Stomach (tissue), 9 donors: ENCODE measurements around the gene CEACAM5. TPM values are rescaled to one million over a fixed set of nuclear protein-coding genes. Genes with fewer than 3 reads are reported as not detected.

Experiments used
- DNase-seq, 2 donors: peaks; one replicate each; pipeline versions ENCODE4 v3.0.0 to v3.0.0-alpha.2; 2013 to 2019
- H3K27ac ChIP-seq, 5 donors: fragments of 200-600 bp in 4 of 5; sonication (generic) in 4 of 5; one replicate each; pipeline ENCODE4 v1.5.1; 2013 to 2019; ENCODE audit warnings: mild to moderate bottlenecking in 1 of 5, moderate library complexity in 1 of 5
- H3K27me3 ChIP-seq, 3 donors: fragments of 200-600 bp; sonication (generic); one replicate each; pipeline ENCODE4 v1.5.1; 2017 to 2019; ENCODE audit warnings: mixed run types in 1 of 3
- H3K36me3 ChIP-seq, 4 donors: fragments of 200-600 bp; sonication (generic); 1 replicate in 3 of 4; 2 replicates in 1 of 4; pipeline ENCODE4 v1.5.1; 2016 to 2019
- H3K4me1 ChIP-seq, 4 donors: fragments of 200-600 bp; sonication (generic); one replicate each; pipeline ENCODE4 v1.5.1; 2016 to 2019
- H3K4me3 ChIP-seq, 4 donors: fragments of 200-600 bp; sonication (generic) in 3 of 4; one replicate each; pipeline ENCODE4 v1.5.1; 2016 to 2019; ENCODE audit warnings: mild to moderate bottlenecking in 1 of 4
- H3K9me3 ChIP-seq, 4 donors: fragments of 200-600 bp; sonication (generic); one replicate each; pipeline ENCODE4 v1.5.1; 2016 to 2019
- CTCF ChIP-seq, 7 experiments: fragments of 450-650 bp in 4 of 7; fragments of 200-600 bp in 3 of 7; sonication (generic) in 3 of 7; IDR thresholded peaks; one replicate each; pipeline ENCODE4 v1.5.1; 2016 to 2019; ENCODE audit warnings: antibody characterized with exemption in 7 of 7, control low read depth in 2 of 7, mild to moderate bottlenecking in 1 of 7
- EP300 ChIP-seq: sonication (generic); formaldehyde crosslinking; IDR thresholded peaks from one replicate; pipeline ENCODE4 v1.6.1; 2017; ENCODE audit warnings: antibody characterized with exemption
- POLR2A ChIP-seq, 4 donors: fragments of 450-650 bp; IDR thresholded peaks; one replicate each; pipeline ENCODE4 v1.6.1; 2016; ENCODE audit warnings: antibody characterized with exemption in 4 of 4, control low read depth in 2 of 4, mild to moderate bottlenecking in 1 of 4, moderate library complexity in 1 of 4
- POLR2AphosphoS5 ChIP-seq, 3 donors: sonication (generic); formaldehyde crosslinking; IDR thresholded peaks; one replicate each; pipeline ENCODE4 v1.6.1; 2016; ENCODE audit warnings: antibody characterized with exemption in 3 of 3
- WGBS, 5 donors: extraction: QIAGEN DNeasy Blood & Tissue Kit in 3 of 5; methylation state at CpG; one replicate each; pipeline versions ENCODE4 v1.1.5 to v1.1.7; 2013 to 2018; 5-methylcytosine and 5-hydroxymethylcytosine counted together
- intact Hi-C: fragments of 100-400 bp; cut with DNase I; formaldehyde crosslinking; loops from one replicate; pipeline ENCODE4 v1.15.1; 2023; ENCODE audit warnings: low total_unique reads
- polyA plus RNA-seq, 3 donors: library from polyadenylated mRNA; stranded (reverse); fragments of 200-250 nt; gene quantifications; one replicate each; pipeline ENCODE4 v1.2.3, GENCODE V29; 2013
- total RNA-seq, 5 donors: library from RNA; depleted of rRNA; stranded (reverse); fragments of >200 nt; gene quantifications; one replicate each; pipeline versions ENCODE4 v1.1.0 to v1.2.3, GENCODE V29; 2014 to 2016
- donor health status: healthy with polysubstance abuse.
- donor health status: Bipolar disorder and iron deficiency.
- donor health status: healthy.

Gene CEACAM5
- total and polyA plus RNA-seq, 8 donors, result 0.72 to 118 (median 20.6) TPM

GRCh38 chr19:41776700-41777099 is 68.3 kb downstream of the CEACAM5 start:
- H3K4me3 ChIP-seq, result no peak overlapping the region
- no peak for TF ChIP-seq POLR2AphosphoS5 (IDR thresholded peaks at IDR 0.05)
- TF ChIP-seq CTCF (IDR thresholded peaks at IDR 0.05), result no peak
- TF ChIP-seq POLR2A (IDR thresholded peaks at IDR 0.05), result no peak
- no peak for TF ChIP-seq EP300
- WGBS, 5 donors, result 51 to 79% (median 70%) methylated on average over 2 of the region's 2 CpGs
- peaks cover 0 to 20% (median 0%) of the 10 kb centered on the region in 3 donors for H3K27me3 ChIP-seq
- intact Hi-C loops, result no loop called here
- H3K36me3 ChIP-seq, result no peaks in the 10 kb centered on the region
- no peaks in the 10 kb centered on the region for H3K9me3 ChIP-seq
- peak in 1 of 2 donors; percentile 26 for DNase-seq
- H3K27ac ChIP-seq, result no peak overlapping the region
- H3K4me1 ChIP-seq, result peaks cover 0 to 10% (median 5%) of the 10 kb centered on the region in 4 donors

Other genes with a start within 250 kb of the CEACAM5 start
- gene CEACAM21, start 132.5 kb upstream of the CEACAM5 start, total RNA-seq, result 1 to 10 TPM in 1 of 5 donors, not detected in 4; 2.0 TPM
- gene CEACAM21, start 132.5 kb upstream of the CEACAM5 start, polyA plus RNA-seq, result 1 to 10 TPM in 1 of 3 donors, under 1 TPM in 1, not detected in 1; 0.63 to 6.1 TPM
- 1 to 10 TPM in 2 of 5 donors, not detected in 3; 1.8 to 8.3 TPM for gene CEACAM4, start 81.6 kb upstream of the CEACAM5 start, total RNA-seq
- gene CEACAM4, start 81.6 kb upstream of the CEACAM5 start, polyA plus RNA-seq, result under 1 TPM in 2 of 3 donors, not detected in 1; 0.63 to 0.92 TPM
- 1 to 10 TPM in 1 of 5 donors, not detected in 4; 1.3 TPM for gene CEACAM7, start 20.4 kb upstream of the CEACAM5 start, total RNA-seq
- gene CEACAM7, start 20.4 kb upstream of the CEACAM5 start, polyA plus RNA-seq, result 1 to 10 TPM in 1 of 3 donors, not detected in 2; 6.2 TPM
- 10 to 100 TPM in 2 of 5 donors, 1 to 10 TPM in 1, not detected in 2; 5.5 to 16.2 (median 14.7) TPM for gene CEACAM6, start 46.9 kb downstream of the CEACAM5 start, total RNA-seq
- 10 to 100 TPM in 1 of 3 donors, 1 to 10 TPM in 2; 1.7 to 29.6 (median 7.8) TPM for gene CEACAM6, start 46.9 kb downstream of the CEACAM5 start, polyA plus RNA-seq
- gene CEACAM3, start 88.0 kb downstream of the CEACAM5 start, total RNA-seq, result not detected
- under 1 TPM in 2 of 3 donors, not detected in 1; 0.13 to 0.31 TPM for gene CEACAM3, start 88.0 kb downstream of the CEACAM5 start, polyA plus RNA-seq
- not detected for gene LYPD4, start 136.1 kb downstream of the CEACAM5 start, total RNA-seq
- not detected for gene LYPD4, start 136.1 kb downstream of the CEACAM5 start, polyA plus RNA-seq
- gene DMRTC2, start 136.4 kb downstream of the CEACAM5 start, total RNA-seq, result not detected
- gene DMRTC2, start 136.4 kb downstream of the CEACAM5 start, polyA plus RNA-seq, result not detected
- 1,000 to 10,000 TPM in 3 of 5 donors, 100 to 1,000 TPM in 2; 394 to 1,489 (median 1,008) TPM for gene RPS19, start 151.6 kb downstream of the CEACAM5 start, total RNA-seq
- gene RPS19, start 151.6 kb downstream of the CEACAM5 start, polyA plus RNA-seq, result 1,000 to 10,000 TPM; 2,818 to 4,242 (median 2,979) TPM
- 1 to 10 TPM in 2 of 5 donors, not detected in 3; 2.4 to 3.5 TPM for gene CD79A, start 168.7 kb downstream of the CEACAM5 start, total RNA-seq
- 10 to 100 TPM in 1 of 3 donors, 1 to 10 TPM in 2; 1.5 to 18.7 (median 3.2) TPM for gene CD79A, start 168.7 kb downstream of the CEACAM5 start, polyA plus RNA-seq
- gene ARHGEF1, start 174.6 kb downstream of the CEACAM5 start, total RNA-seq, result 100 to 1,000 TPM in 4 of 5 donors, 10 to 100 TPM in 1; 40.8 to 329 (median 224) TPM
- 100 to 1,000 TPM in 2 of 3 donors, 10 to 100 TPM in 1; 62.0 to 109 (median 106) TPM for gene ARHGEF1, start 174.6 kb downstream of the CEACAM5 start, polyA plus RNA-seq
- not detected for gene ERFL, start 219.8 kb downstream of the CEACAM5 start, total RNA-seq
- under 1 TPM in 1 of 3 donors, not detected in 2; 0.25 TPM for gene ERFL, start 219.8 kb downstream of the CEACAM5 start, polyA plus RNA-seq